ENCODE results near the gene CHDH.

The CHDH gene

DNA sequence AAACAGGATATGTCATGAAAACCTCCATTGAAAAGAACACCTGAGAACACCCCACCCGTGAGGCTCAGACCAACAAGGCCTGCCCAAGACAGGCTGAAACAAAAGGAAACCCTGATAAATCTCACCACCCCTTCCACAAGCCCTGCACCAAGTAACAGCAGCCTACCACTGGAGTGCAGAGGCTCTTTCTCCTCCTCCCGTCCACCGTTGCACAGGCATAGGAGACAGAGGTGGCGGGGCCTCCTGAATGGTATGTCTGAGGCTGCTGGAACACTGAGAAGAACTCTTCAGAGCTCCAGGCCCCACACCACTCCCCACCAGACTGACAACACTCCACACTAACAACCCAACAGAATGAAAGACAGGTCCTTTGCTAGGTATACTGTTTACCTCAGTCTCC is 21.4 kb downstream of the CHDH start:
- no peak for DNase-seq (ENCODE audit: extremely low read depth in 1 of 2, low read depth in 1 of 2)

GRCh38 chr3:53823956-53824657 is 22.1 kb downstream of the CHDH start:
- no peak for DNase-seq (ENCODE audit: extremely low read depth in 1 of 2, low read depth in 1 of 2)

DNA sequence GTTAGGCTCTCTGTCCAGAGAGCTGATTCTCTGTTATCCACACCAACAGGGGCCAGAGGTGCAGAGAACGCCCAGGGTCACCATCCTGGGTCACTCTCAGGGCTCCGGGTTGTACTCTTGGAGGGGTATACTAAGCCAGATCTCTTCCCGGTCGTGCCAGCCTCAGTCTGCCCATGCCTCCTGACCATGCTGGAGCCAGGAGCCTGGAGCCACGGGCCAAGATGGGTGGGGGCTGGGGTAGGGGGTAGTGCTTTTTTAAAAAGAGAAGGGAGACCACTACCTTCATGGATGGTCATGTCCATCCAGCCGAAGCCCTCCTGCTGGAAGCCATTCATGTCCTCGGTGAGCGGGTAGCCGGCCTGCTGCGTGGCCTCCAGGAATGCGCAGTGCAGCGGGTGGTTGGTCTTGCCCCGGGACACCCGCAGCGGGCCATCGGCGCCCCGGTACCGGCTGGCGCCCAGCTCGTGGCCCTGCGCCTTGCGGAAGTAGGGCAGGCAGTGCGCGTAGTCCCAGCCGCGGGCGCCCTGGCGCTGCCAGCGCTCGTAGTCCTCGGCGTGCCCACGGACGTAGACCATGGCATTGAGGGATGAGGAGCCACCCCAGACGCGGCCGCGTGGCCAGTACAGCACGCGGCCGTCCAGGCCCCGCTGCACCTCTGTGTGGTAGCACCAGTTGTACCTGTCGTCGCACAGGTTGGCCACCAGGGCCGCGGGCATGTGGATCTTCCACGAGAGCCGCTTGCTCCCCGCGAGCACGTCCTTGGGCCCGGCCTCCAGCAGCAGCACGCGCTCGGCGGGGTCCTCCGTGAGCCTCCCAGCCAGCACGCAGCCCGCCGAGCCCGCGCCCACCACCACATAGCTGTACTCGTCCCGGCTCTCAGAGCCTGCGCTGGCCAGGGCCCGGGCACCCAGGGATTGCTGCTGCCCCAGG is 22.9 kb downstream of the CHDH start:
- DNase-seq (ENCODE audit: extremely low read depth in 1 of 2, low read depth in 1 of 2): no peak

DNA sequence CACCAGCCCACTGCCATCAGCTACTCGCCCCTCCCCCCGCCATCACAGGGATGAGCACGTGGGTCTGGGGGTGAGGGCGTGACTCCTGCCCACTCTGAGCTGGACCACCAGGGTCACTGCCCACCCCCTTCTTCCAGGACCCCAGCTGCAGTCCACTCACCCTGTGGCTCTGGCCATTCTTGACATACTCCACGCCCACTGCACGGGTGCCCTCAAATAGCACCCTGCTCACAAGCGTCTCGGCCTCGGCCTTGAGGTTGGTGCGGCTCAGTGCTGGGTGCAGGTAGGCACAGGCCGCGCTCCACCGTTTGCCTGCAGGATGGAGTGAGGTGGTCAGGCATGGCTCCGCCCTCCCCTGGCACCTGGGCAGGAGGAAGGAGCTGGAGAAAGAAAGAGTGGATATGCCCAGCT is 23.9 kb downstream of the CHDH start:
- no peak for DNase-seq (ENCODE audit: extremely low read depth in 1 of 2, low read depth in 1 of 2)

GRCh38 chr3:53821631-53822121 is 24.5 kb downstream of the CHDH start:
- no peak for DNase-seq (ENCODE audit: extremely low read depth in 1 of 2, low read depth in 1 of 2)

DNA sequence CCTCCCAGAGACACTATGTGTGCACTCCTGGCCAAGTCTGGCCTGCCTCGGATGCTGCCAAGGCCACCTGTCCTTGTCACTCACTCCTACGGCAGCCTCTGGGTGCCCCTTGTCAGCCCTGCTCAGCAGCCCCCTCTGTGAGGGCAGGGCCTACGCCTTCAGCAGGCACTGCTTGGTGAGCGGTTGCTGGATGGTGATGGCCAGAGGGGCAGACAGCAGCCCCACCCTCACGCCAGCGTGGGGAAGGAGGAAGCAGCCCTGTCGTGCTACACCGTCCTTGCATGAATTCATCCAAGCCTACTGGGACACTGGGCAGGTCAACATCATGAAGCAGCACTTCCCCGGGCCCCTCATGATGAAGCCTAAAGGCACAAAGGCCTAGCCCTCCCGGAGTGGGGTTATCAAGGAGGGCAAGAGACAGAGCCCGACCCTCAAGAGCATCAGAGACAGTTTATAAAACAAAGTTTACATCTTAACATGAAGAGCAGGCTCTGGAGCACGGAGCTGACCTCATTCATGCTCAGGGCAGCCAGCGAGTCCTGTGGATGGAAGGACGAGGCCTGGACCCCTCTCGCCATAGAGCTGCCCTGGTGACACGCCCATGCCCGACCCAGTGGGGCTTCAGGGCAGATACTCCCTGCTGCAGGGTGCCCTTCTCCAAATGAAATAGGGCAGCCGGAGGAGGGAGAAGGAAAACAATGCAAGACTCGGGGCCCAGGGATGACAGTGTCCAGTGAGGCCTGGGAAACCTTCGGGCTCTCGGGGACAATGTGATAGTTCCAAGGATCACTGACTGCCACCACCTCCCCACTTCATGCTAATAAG is 25.3 kb downstream of the CHDH start:
- DNase-seq (ENCODE audit: extremely low read depth in 1 of 2, low read depth in 1 of 2): no peak

DNA sequence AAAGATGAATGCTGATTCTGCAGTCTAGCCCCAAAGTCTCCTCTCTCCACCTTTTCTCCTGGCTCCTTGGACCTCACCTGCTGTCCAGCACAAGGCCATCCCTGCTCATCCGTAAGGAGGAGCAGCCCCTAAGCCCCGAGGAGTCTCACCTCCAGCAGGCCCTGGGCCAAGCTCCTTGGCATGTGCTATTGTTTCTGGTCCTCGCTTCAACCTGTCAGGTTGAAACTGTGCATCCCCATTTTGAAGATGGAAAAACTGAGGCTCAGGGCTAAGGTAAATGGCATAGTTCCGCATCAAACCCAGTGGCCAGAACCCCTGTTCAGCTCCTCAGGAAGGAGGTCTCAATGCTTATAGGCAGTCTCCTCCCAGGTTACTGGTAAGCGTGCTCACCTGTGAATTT is 26.1 kb downstream of the CHDH start:
- DNase-seq (ENCODE audit: extremely low read depth in 1 of 2, low read depth in 1 of 2): no peak

- DNase-seq (ENCODE audit: extremely low read depth in 1 of 2, low read depth in 1 of 2): no peak
Observed at GRCh38 chr3:53819163-53819868, 26.9 kb downstream of the CHDH start.

GRCh38 chr3:53818221-53819162 is 27.7 kb downstream of the CHDH start:
- DNase-seq (ENCODE audit: extremely low read depth in 1 of 2, low read depth in 1 of 2): no peak

- DNase-seq (ENCODE audit: extremely low read depth in 1 of 2, low read depth in 1 of 2): no peak
Observed at GRCh38 chr3:53817809-53818208, 28.4 kb downstream of the CHDH start.

GRCh38 chr3:53817211-53817610 is 29.0 kb downstream of the CHDH start:
- DNase-seq (ENCODE audit: extremely low read depth in 1 of 2, low read depth in 1 of 2): no peak

- DNase-seq (ENCODE audit: extremely low read depth in 1 of 2, low read depth in 1 of 2): no peak
Observed at GRCh38 chr3:53816425-53816824, 29.8 kb downstream of the CHDH start.

- DNase-seq (ENCODE audit: extremely low read depth in 1 of 2, low read depth in 1 of 2): no peak
Observed at GRCh38 chr3:53815651-53816050, 30.6 kb downstream of the CHDH start.

DNA sequence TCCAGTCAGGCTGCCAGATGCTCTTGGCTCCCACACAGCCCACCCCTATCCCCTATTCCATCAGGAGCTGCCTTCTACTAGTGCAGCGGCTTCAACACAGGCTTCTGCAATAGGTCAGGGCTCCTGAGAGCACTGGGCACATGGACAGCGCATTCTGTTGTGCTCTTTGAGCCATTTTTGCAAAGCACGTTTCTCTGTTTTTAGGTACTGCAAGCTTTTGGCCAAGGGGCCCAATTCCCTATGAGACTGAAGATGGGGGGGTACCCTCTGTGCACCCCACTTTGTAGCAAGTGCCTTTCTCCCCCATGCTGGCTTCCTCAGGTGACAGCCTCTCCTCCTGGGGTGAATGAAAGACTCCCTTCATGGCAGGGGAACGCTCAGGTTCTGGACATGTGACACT is 31.2 kb downstream of the CHDH start:
- no peak for DNase-seq (ENCODE audit: extremely low read depth in 1 of 2, low read depth in 1 of 2)

DNA sequence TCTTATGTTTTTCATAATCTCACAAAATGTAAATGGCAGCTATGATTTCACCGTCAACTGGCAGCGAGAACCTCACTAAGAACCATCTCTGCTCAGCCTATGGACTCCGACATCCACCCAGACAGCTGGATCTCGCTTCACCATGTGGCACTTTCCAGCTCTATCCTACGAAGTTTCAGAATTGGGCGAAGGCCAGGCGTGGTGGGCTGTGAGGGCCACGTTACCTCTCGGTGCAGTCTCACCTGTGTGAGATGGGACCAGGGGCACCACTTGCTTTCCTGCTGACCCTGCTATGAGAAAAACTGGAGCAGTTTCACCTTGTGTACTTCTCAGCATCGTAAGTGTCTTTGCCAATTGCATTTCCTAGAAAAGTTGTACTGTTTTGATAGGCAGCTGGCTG is 32.3 kb downstream of the CHDH start:
- no peak for DNase-seq (ENCODE audit: extremely low read depth in 1 of 2, low read depth in 1 of 2)

DNA sequence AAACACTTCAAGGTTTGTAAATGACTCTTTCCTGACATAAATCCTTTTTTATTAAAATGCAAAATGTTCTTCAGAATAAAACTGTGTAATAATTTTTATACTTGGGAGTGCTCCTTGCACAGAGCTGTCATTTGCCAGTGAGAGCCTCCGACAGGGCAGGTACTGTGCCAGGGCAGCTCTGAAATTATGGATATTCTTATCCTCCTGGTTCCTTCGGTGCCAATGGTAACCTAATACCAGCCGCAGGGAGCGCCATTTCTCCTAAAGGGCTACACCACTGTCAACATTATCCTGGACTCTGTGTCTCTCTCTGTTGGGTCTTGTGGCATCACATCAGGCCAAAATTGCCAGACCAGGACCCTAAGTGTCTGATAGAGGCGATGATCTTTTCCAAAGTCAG is 33.0 kb downstream of the CHDH start:
- DNase-seq (ENCODE audit: extremely low read depth in 1 of 2, low read depth in 1 of 2): no peak

DNA sequence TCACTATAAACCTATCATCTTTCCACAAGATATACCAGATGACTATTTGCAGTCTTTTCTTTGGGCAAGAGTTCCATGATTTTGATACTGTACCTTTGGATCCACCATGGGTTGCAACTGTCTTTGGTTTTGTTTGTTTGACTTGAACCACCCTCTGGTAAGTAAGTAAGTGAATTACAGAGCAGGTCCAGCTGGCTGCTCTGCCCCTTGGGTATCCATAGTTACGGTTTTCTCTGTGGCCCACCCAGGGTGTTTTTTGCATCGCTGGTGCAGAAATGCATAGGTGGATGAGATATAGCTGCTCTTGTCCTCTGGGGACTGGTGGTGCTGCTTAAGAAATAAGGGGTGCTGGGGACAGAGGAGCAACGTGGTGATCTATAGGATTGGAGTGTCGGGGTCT is 33.8 kb downstream of the CHDH start:
- DNase-seq (ENCODE audit: extremely low read depth in 1 of 2, low read depth in 1 of 2): no peak

- DNase-seq (ENCODE audit: extremely low read depth in 1 of 2, low read depth in 1 of 2): no peak
Observed at GRCh38 chr3:53811143-53811927, 34.9 kb downstream of the CHDH start.

Measured in stimulated activated CD8-positive, alpha-beta memory T cell treated with anti-CD3 and anti-CD28 coated beads, Interleukin-7, amount 100 ng/mL, for 48 hours (primary cell).